SK-N-MC (cell line): ENCODE results near the gene P2RY2.

Experiments used
- DNase-seq: peaks from one replicate; pipeline ENCODE4 v3.0.0-alpha.2; 2011; ENCODE audit warnings: low read depth, low spot score
- H3K27ac ChIP-seq: fragments of 200-600 bp; sonication (generic); 2 replicates; pipeline ENCODE4 v1.5.1; 2016; ENCODE audit warnings: mixed run types
- H3K36me3 ChIP-seq: fragments of 200-600 bp; sonication (generic); 2 replicates; pipeline ENCODE4 v1.6.1; 2017; ENCODE audit warnings: antibody characterized with exemption, low read length, mixed read lengths; ENCODE audit not compliant: insufficient read depth
- H3K4me3 ChIP-seq: fragments of 200-600 bp; sonication (generic); 2 replicates; pipeline ENCODE4 v1.5.1; 2016
- H3K9ac ChIP-seq: fragments of 200-600 bp; sonication (generic); 2 replicates; pipeline ENCODE4 v1.8.0; 2017; ENCODE audit warnings: mixed run types, mixed read lengths; ENCODE audit not compliant: insufficient read length
- H3K9me3 ChIP-seq: fragments of 200-600 bp; sonication (generic); 2 replicates; pipeline ENCODE4 v1.6.1; 2017; ENCODE audit warnings: low read depth, mild to moderate bottlenecking, antibody characterized with exemption, low read length, moderate library complexity, mixed read lengths
- EZH2 ChIP-seq: fragments of 200-600 bp; sonication (generic); IDR thresholded peaks from one replicate; pipeline ENCODE4 v1.6.1; 2017; ENCODE audit warnings: antibody characterized with exemption
- FOXP2 ChIP-seq: optimal IDR thresholded peaks from 2 replicates; pipeline ENCODE3; 2011; ENCODE audit warnings: mild to moderate bottlenecking, moderate library complexity; ENCODE audit not compliant: insufficient read depth; ENCODE audit errors: extremely low read length, control extremely low read depth
- POLR2AphosphoS5 ChIP-seq: IDR thresholded peaks from 2 replicates; pipeline ENCODE4 v1.6.1; 2012; ENCODE audit warnings: mild to moderate bottlenecking, low read depth, low read length, borderline replicate concordance

The P2RY2 gene

GRCh38 chr11:73200256-73200655 is 17.8 kb upstream of the P2RY2 start:
- H3K9ac ChIP-seq, result no peak overlapping the region
- TF ChIP-seq EZH2, result no peak
- TF ChIP-seq FOXP2, result no peak
- no peak for TF ChIP-seq POLR2AphosphoS5
- no peak overlapping the region for H3K4me3 ChIP-seq
- no peaks in the 10 kb centered on the region for H3K9me3 ChIP-seq
- no peak for DNase-seq
- H3K36me3 ChIP-seq, result no peaks in the 10 kb centered on the region
- no peak overlapping the region for H3K27ac ChIP-seq

- H3K36me3 ChIP-seq, result no peaks in the 10 kb centered on the region
- no peak overlapping the region for H3K4me3 ChIP-seq
- H3K9me3 ChIP-seq, result no peaks in the 10 kb centered on the region
- no peak for DNase-seq
- H3K9ac ChIP-seq, result no peak overlapping the region
- TF ChIP-seq POLR2AphosphoS5, result no peak
- no peak for TF ChIP-seq FOXP2
- TF ChIP-seq EZH2, result no peak
- H3K27ac ChIP-seq, result no peak overlapping the region
Measured at GRCh38 chr11:73201249-73201648, 16.8 kb upstream of the P2RY2 start.

- no peaks in the 10 kb centered on the region for H3K9me3 ChIP-seq
- no peak for DNase-seq
- TF ChIP-seq POLR2AphosphoS5 (no peak), EZH2 (no peak), FOXP2 (no peak)
- H3K9ac ChIP-seq, result no peak overlapping the region
- H3K36me3 ChIP-seq, result no peaks in the 10 kb centered on the region
- H3K4me3 ChIP-seq, result no peak overlapping the region
- no peak overlapping the region for H3K27ac ChIP-seq
Measured at GRCh38 chr11:73201888-73202780, 15.9 kb upstream of the P2RY2 start.

GRCh38 chr11:73203322-73203721 is 14.8 kb upstream of the P2RY2 start:
- no peak for DNase-seq

GRCh38 chr11:73203790-73204189 is 14.3 kb upstream of the P2RY2 start:
- DNase-seq, result no peak
- no peaks in the 10 kb centered on the region for H3K36me3 ChIP-seq
- H3K4me3 ChIP-seq, result no peak overlapping the region
- no peaks in the 10 kb centered on the region for H3K9me3 ChIP-seq
- H3K27ac ChIP-seq, result no peak overlapping the region
- no peak for TF ChIP-seq EZH2
- no peak for TF ChIP-seq POLR2AphosphoS5
- no peak overlapping the region for H3K9ac ChIP-seq

More at GRCh38 chr11:73203322-73203721, 14.8 kb upstream of the P2RY2 start:
- Histone ChIP-seq H3K36me3 (no peaks in the 10 kb centered on the region), H3K27ac (no peak overlapping the region), H3K9ac (no peak overlapping the region), H3K9me3 (no peaks in the 10 kb centered on the region), H3K4me3 (no peak overlapping the region)
- TF ChIP-seq POLR2AphosphoS5 (no peak), EZH2 (no peak), FOXP2 (no peak)

- H3K36me3 ChIP-seq, result no peaks in the 10 kb centered on the region
- no peak overlapping the region for H3K4me3 ChIP-seq
- no peak overlapping the region for H3K9ac ChIP-seq
- no peak for DNase-seq
- TF ChIP-seq EZH2 (no peak), FOXP2 (no peak), POLR2AphosphoS5 (no peak)
- no peak overlapping the region for H3K27ac ChIP-seq
- H3K9me3 ChIP-seq, result no peaks in the 10 kb centered on the region
Measured at GRCh38 chr11:73204711-73205121, 13.4 kb upstream of the P2RY2 start.

GRCh38 chr11:73205661-73206343 is 12.3 kb upstream of the P2RY2 start:
- H3K36me3 ChIP-seq, result no peaks in the 10 kb centered on the region
- no peak for TF ChIP-seq POLR2AphosphoS5
- TF ChIP-seq FOXP2, result no peak
- no peak for TF ChIP-seq EZH2
- no peak for DNase-seq
- H3K9ac ChIP-seq, result no peak overlapping the region
- no peaks in the 10 kb centered on the region for H3K9me3 ChIP-seq
- H3K4me3 ChIP-seq, result no peak overlapping the region
- H3K27ac ChIP-seq, result no peak overlapping the region

GRCh38 chr11:73206801-73207200 is 11.3 kb upstream of the P2RY2 start:
- Histone ChIP-seq H3K36me3 (no peaks in the 10 kb centered on the region), H3K4me3 (no peak overlapping the region), H3K9ac (no peak overlapping the region), H3K27ac (no peak overlapping the region), H3K9me3 (no peaks in the 10 kb centered on the region)
- TF ChIP-seq EZH2 (no peak), FOXP2 (no peak), POLR2AphosphoS5 (no peak)
- no peak for DNase-seq
